DMS 273 (cell line): Measurements from ENCODE around the gene FMNL2.

Source experiments
- DNase-seq: peaks from one replicate; lab custom pipeline; 2025; ENCODE audit not compliant: unreplicated experiment; lab: John Stamatoyannopoulos, UW

FMNL2 gene

DNA sequence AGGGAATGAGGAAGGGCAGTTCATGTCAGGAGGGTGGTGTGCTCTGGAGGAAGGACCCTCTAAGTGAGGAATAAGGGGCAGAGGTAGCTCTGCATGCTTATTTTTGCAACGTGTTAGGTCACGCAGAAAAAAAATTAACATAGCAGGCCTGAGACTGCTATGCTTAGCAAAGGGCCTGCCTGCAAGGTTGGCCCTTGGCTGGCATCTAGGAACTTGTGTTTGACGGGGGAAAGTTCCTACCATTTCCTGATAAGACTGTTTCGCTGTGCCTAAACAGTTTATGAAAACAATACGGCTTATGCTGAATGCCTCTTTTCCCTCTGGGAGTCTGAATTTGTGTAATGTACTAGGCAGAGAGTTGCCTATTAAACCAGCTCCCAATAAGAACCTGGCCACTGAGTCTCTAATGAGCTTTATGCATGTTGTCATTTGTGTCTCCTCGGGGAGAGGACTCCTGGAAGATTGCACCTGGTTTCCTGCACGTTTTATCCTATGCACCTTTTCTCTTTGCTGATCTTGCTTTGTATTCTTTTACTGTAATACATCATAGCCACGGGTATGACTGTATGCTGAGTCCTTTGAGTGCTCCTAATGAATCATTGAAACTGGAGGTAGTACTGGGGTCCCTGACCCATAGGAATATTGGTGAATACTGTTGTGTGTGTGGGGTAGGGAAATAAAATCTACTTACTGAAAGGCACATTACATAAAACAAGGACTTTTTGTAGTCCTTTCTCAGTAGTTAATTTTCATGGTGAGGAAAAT, 213.3 kb downstream of the FMNL2 start:
- DNase-seq: no peak

DNA sequence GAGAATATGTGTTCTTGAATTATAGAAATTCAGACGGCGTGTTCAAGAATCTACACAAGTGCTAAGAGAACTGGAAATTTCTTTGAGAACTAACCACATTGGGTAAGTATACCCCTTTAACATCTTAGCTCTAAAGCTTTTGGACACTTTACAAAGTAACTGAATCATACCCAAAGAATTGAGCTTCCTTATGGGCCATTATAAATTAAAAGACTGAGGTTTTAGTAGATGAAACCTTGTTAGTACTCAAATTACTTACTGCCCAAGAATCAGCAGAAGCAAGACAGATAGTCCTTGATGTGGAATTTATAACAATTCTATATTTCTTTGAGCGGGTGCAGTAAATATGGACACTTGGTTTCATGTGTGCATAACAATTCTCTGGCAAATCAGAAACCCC, 214.0 kb downstream of the FMNL2 start:
- no peak for DNase-seq

GRCh38 chr2:152549423-152549822, 214.4 kb downstream of the FMNL2 start:
- DNase-seq: no peak

GRCh38 chr2:152550386-152550785, 215.4 kb downstream of the FMNL2 start:
- no peak for DNase-seq

GRCh38 chr2:152552888-152553287, 217.9 kb downstream of the FMNL2 start:
- no peak for DNase-seq

GRCh38 chr2:152553518-152553917, 218.5 kb downstream of the FMNL2 start:
- no peak for DNase-seq

- peak; percentile 48 for DNase-seq
Measured at GRCh38 chr2:152555048-152555447, 220.1 kb downstream of the FMNL2 start.

GRCh38 chr2:152556506-152556905, 221.5 kb downstream of the FMNL2 start:
- no peak for DNase-seq

- DNase-seq: peak; percentile 43
Measured at GRCh38 chr2:152557273-152557888, 222.4 kb downstream of the FMNL2 start.

DNA sequence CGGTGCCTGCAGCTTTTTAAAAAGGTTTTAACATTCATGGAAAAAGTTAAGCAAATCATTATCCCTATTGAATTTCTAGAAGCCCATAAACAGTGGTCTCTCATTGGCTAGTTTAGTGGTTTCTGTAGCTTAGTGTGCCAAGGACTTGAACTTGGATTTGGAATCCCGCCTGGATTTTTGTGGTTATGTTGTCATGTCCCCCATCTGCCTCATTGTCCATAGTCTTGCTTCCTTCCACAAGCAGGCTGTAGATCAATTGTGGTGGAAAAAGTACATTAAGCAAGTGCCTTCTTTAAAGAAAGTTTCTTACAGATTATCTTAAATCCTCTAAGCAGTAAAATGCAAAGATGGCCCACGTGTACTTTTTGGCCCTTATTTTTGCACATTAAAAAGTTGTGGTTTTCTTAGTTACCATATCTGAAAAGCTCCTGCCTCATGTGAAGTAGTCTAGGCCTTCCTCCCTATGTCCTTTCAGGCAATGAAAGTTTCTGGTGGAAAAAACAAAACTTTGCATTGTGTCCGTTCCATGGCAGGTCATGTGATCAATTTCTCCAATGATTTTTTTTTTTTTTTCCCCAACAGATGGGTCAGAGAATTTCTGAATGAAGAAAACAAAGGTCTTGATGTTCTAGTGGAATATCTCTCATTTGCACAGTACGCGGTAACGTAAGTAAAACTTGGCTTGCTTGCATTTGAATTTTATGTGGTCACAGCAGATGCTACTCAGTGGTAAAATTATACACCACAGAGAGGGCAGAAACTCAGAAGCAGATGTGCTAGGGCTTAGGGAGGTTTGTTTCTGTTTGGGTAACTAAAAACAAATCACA, 223.4 kb downstream of the FMNL2 start:
- DNase-seq: peak; percentile 93

DNA sequence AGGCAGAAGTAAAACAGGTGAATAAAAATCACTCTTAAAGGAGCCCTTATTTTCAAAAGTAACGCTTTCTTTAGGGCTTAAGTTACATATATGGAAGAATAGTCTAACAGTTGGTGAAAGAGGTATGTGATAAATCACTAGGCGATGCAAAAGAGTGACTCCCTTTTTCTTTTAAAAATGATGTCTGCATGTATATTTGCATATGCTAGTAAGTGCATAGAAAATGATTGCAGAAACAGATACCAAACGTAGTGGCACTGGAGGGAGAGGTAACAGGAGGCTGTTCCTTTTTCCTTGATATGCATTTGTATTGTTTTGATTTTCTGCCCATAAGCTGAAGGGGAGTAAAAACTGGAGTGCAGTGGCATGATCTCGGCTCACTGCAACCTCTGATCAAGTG, 224.0 kb downstream of the FMNL2 start:
- peak; percentile 61 for DNase-seq

DNA sequence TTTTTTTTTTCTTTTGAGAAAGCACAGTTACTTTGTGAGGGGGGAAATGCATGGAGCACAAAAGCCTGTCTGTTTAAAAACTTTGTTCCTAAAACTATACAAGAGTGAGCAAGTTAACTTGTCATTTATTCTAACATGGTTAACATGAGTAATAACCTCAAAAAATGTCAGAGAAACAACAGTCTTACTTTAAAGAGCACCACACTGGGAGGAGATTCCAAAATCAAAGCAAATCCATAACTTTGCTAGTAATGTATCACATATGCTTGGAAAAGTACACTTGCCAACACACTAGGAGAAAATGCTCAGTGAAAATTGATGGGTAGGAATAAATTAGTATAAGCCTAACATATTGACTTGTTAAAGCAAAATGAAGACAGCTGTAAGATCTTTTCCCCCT, 225.2 kb downstream of the FMNL2 start:
- no peak for DNase-seq

DNA sequence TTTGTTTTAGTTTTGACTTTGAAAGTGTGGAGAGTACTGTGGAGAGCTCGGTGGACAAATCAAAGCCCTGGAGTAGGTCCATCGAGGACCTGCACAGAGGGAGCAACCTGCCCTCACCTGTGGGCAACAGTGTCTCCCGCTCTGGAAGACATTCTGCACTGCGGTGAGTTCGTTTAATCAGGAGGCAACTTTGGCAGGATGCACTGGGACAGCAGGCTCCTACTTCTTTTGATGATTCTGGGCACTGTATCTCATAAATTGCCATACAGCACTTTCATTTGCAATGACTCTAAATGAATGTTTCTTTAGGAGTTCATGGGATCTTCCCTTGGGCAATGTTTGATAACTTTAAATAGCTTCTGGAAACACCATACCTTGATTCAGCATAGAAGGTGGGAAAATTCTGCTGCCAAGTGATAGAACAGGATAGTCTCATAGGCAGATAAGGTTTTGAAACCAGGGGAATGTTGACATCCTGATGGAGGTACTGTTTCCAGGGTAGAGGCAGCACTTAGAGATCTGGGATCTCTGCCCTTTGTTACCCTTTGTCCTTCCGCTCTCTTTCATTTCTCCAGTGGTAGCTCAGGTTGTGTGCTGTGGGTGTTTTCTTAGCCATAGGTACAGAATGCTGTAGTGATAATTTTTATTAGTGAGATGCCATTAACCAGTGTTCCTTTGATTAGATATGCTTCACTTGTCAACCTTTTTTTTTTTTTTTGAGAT, 226.1 kb downstream of the FMNL2 start:
- no peak for DNase-seq

- DNase-seq: no peak
Measured at GRCh38 chr2:152562198-152562884, 227.4 kb downstream of the FMNL2 start.

DNA sequence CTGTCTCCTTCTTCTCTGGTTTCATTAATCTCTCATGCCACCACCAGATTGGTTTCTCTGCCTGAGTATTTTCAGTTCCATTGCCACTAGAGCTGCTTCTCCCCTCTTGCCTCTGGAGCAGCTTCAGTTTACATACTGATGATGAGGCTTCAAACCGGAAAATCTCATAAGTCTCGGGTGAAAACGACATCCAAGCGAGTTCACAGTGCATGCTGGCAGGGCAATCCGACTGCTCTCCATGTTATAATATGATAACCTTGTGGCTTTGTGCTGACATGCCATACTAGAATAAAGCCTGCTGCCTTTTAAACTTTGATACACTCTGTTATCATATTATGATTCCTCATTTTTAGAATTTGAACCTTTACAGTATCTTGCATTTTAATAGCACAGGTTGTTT, 228.8 kb downstream of the FMNL2 start:
- no peak for DNase-seq

GRCh38 chr2:152564754-152565551, 230.0 kb downstream of the FMNL2 start:
- DNase-seq: no peak

DNA sequence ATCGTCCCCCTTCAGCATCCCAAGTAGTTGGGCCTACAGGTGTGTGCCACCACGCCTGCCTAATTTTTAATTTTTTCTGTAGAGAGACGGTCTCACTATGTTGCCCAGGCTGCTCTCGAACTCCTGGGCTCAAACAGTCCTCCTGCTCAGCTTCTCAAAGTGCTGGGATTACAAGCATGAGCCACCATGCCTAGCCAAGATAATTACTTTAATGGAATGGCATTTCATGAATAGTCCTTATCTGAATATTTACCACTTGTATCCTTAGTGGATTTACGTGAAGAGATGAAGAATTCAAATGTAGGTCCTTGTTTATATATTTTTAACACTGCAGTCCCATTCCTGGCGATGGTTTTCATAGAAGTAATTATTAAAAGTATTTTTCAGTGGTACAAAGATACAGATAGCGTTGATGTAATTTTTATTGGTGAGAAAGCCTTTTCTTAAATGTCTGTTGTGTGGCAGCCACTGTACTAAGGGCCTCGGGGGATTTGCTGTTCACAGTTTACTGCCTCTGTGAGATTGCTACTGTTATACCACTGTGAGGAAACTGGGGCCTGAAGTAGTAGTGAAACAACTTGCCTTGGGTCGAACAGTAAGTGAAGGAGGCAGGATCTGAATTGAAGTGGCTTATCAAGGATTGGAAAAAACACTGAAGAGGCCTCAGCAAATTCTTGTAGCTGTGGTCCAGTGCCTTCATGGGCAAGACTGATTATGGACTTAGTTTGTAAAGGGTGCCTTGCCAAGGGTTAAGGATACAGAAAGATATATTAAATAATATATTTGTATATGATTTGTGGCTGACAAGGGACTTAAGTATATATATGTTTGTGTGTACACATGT, 231.1 kb downstream of the FMNL2 start:
- DNase-seq: no peak

DNA sequence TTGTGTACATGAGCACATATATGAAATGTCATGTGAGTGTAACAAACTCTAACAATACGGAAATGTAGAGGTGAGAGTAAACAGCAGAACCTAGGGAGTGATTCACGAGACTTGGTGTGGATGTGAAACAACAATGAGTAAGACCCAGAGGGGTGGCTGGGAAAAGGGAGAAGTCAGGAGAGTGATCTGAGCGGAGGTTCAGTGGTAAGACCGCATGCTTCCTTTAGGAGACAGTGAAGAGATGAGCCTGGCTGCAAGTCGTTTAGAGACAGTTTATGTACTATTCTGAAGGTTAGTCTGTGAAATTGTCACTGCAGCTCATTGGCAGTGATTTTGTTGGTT, 231.7 kb downstream of the FMNL2 start:
- DNase-seq: no peak

GRCh38 chr2:152568531-152568930, 233.6 kb downstream of the FMNL2 start:
- DNase-seq: no peak
